K562 (cell line): Measurements from ENCODE around the gene FCSK. TPM values are rescaled to one million over a fixed set of nuclear protein-coding genes. Genes with fewer than 3 reads are reported as not detected.

Source experiments
- ATAC-seq: fragments of 200-7000 bp; cut with Tn5 transposase; 3 replicates; pipeline ENCODE4 v1.9.1; 2020; ENCODE audit warnings: moderate library complexity
- BruUV-seq: library from RNA; stranded (reverse); fragments of 400-500 nt; replicated peaks from 2 replicates; lab custom pipeline; 2021; lab: Mats Ljungman, UMichigan
- CTCF ChIA-PET: fragments of 300-600 bp; formaldehyde crosslinking; extraction: SDS; loops from one replicate; lab custom pipeline; 2021; ENCODE audit warnings: low intra/inter-chr PET ratio; lab: Yijun Ruan, JAX
- POLR2A ChIA-PET: fragments of 300-600, 350-650 bp; sonication (Branson Sonifier 250); formaldehyde crosslinking; extraction: SDS; loops from one replicate; lab custom pipeline; 2021; ENCODE audit warnings: antibody characterized with exemption, inconsistent platforms; lab: Yijun Ruan, JAX
- DNase-seq, 4 experiments: peaks; one replicate each; pipeline versions ENCODE4 v3.0.0 to v3.0.0-alpha.2; 2011 to 2018; ENCODE audit warnings: low spot score in 3 of 4, mixed read lengths in 3 of 4; ENCODE audit errors: extremely low read depth in 1 of 4
- FAIRE-seq: peaks from 2 replicates; lab custom pipeline; 2011; peaks lifted over from hg19 to GRCh38; lab: Jason Lieb, UNC
- H2AFZ ChIP-seq: 2 replicates; pipeline ENCODE4 v1.6.0; 2011; ENCODE audit warnings: low read depth, low read length, control low read depth, inconsistent platforms
- H3K27ac ChIP-seq: fragments of 200-600 bp; 3 replicates; pipeline ENCODE4 v1.8.0; 2011; ENCODE audit warnings: low read depth, mild to moderate bottlenecking, control low read depth, inconsistent platforms, low read length, moderate library complexity, mixed read lengths; ENCODE audit errors: extremely low read depth
- H3K27me3 ChIP-seq, 2 experiments: fragments of 300-600 bp in 1 of 2; 2 replicates in 1 of 2; 3 replicates in 1 of 2; pipeline versions ENCODE4 v1.6.0 to v1.8.0; 2011; ENCODE audit warnings: inconsistent platforms in 2 of 2, low read length in 2 of 2, mild to moderate bottlenecking in 1 of 2, mixed read lengths in 1 of 2, moderate library complexity in 1 of 2; ENCODE audit not compliant: control insufficient read depth in 2 of 2, insufficient read depth in 2 of 2
- H3K36me3 ChIP-seq: fragments of 300-600 bp; 3 replicates; pipeline ENCODE4 v1.8.0; 2011; ENCODE audit warnings: mild to moderate bottlenecking, low read length, inconsistent platforms; ENCODE audit not compliant: control insufficient read depth, insufficient read depth
- H3K4me1 ChIP-seq, 2 experiments: fragments of 200-600 bp in 1 of 2; replicated peaks in 1 of 2; 2 replicates in 1 of 2; 3 replicates in 1 of 2; pipeline versions ENCODE4 v1.5.1 to v1.8.0; 2011; ENCODE audit warnings: inconsistent platforms in 2 of 2, low read length in 2 of 2, mild to moderate bottlenecking in 1 of 2, mixed read lengths in 1 of 2, moderate library complexity in 1 of 2; ENCODE audit not compliant: control insufficient read depth in 2 of 2, insufficient read depth in 2 of 2
- H3K4me2 ChIP-seq: 2 replicates; pipeline ENCODE4 v1.6.1; 2011; ENCODE audit warnings: low read length, control low read depth, inconsistent platforms, mixed read lengths; ENCODE audit not compliant: insufficient read depth
- H3K4me3 ChIP-seq: fragments of 200-600 bp; sonication (generic), shearing (Covaris generic); 2 replicates; pipeline ENCODE4 v1.5.1; 2016; ENCODE audit warnings: control low read depth, inconsistent platforms
- H3K79me2 ChIP-seq: fragments of 200-600 bp; 3 replicates; pipeline ENCODE4 v1.8.0; 2011; ENCODE audit warnings: low read length, inconsistent platforms; ENCODE audit not compliant: control insufficient read depth, insufficient read depth
- H3K9ac ChIP-seq, 2 experiments: 2 replicates each; pipeline versions ENCODE4 v1.6.0 to v1.6.1; 2011; ENCODE audit warnings: low read depth in 2 of 2, low read length in 2 of 2, control low read depth in 1 of 2, inconsistent platforms in 1 of 2, mild to moderate bottlenecking in 1 of 2, mixed read lengths in 1 of 2; ENCODE audit not compliant: insufficient read depth in 1 of 2
- H3K9me1 ChIP-seq: one replicate; pipeline ENCODE4 v1.6.0; 2011; ENCODE audit warnings: inconsistent platforms, mild to moderate bottlenecking, low read length, moderate library complexity; ENCODE audit not compliant: control insufficient read depth, insufficient read depth
- H3K9me3 ChIP-seq: replicated peaks from 2 replicates; pipeline ENCODE4 v1.5.1; 2011; ENCODE audit warnings: low read depth, low read length, inconsistent platforms; ENCODE audit not compliant: control insufficient read depth, insufficient read depth
- H4K20me1 ChIP-seq: replicated peaks from 2 replicates; pipeline ENCODE4 v1.6.1; 2011; ENCODE audit warnings: low read length, inconsistent platforms, mixed read lengths; ENCODE audit not compliant: control insufficient read depth, insufficient read depth
- ATF7 ChIP-seq: fragments of 450-650 bp; IDR thresholded peaks from 2 replicates; pipeline ENCODE4 v1.7.1; 2014; ENCODE audit warnings: mild to moderate bottlenecking, moderate library complexity
- BACH1 ChIP-seq: fragments of 200-800 bp; sonication (Bioruptor generic); IDR thresholded peaks from 2 replicates; pipeline ENCODE4 v1.6.1; 2016; ENCODE audit warnings: missing genetic modification characterization, missing compliant biosample characterization
- CGGBP1 ChIP-seq: fragments of 250-450 bp; sonication (Bioruptor Pico); IDR thresholded peaks from 2 replicates; pipeline ENCODE4 v1.9.0; 2021; ENCODE audit warnings: mild to moderate bottlenecking
- CHD1 ChIP-seq: fragments of 200-600 bp; sonication (generic); IDR thresholded peaks from one replicate; pipeline ENCODE4 v1.6.1; 2012; ENCODE audit warnings: mild to moderate bottlenecking, moderate library complexity, low read length, inconsistent platforms
- EGR1 ChIP-seq: fragments of 450-650 bp; conservative IDR thresholded peaks from 2 replicates; pipeline ENCODE4 v1.6.1; 2017; ENCODE audit warnings: mild to moderate bottlenecking
- HDAC6 ChIP-seq: IDR thresholded peaks from 2 replicates; pipeline ENCODE4 v1.6.1; 2012; ENCODE audit warnings: low read depth, mild to moderate bottlenecking, control low read depth, inconsistent platforms, low read length, moderate library complexity
- MAFF ChIP-seq: IDR thresholded peaks from 2 replicates; pipeline ENCODE4 v1.6.1; 2012; ENCODE audit warnings: low read length, improper control_type of control experiment
- POLR2G ChIP-seq: fragments of 200-400 bp; formaldehyde crosslinking; IDR thresholded peaks from 2 replicates; pipeline ENCODE4 v1.6.1; 2017; ENCODE audit warnings: low read depth, mild to moderate bottlenecking, antibody characterized with exemption, low read length, moderate library complexity
- PRMT5 ChIP-seq: sonication (generic); formaldehyde crosslinking; IDR thresholded peaks from 2 replicates; pipeline ENCODE4 v1.5.0; 2020; ENCODE audit warnings: missing genetic modification reagents
- RBBP5 ChIP-seq: fragments of 200-600 bp; sonication (generic); IDR thresholded peaks from 2 replicates; pipeline ENCODE4 v1.6.1; 2012; ENCODE audit warnings: borderline replicate concordance, mild to moderate bottlenecking, low read length, control low read depth, inconsistent platforms; ENCODE audit not compliant: insufficient read depth, poor library complexity, severe bottlenecking
- RBFOX2 ChIP-seq: fragments of 200-400 bp; formaldehyde crosslinking; IDR thresholded peaks from 2 replicates; pipeline ENCODE4 v1.6.1; 2017; ENCODE audit warnings: low read depth, mild to moderate bottlenecking, low read length, moderate library complexity
- SMAD1 ChIP-seq: fragments of 150-350 bp; IDR thresholded peaks from 2 replicates; pipeline ENCODE4 v1.6.1; 2014; ENCODE audit warnings: low read length, low read depth; ENCODE audit not compliant: partially characterized antibody
- SRSF3 ChIP-seq: fragments of 200-400 bp; formaldehyde crosslinking; IDR thresholded peaks from 2 replicates; pipeline ENCODE4 v1.6.1; 2016; ENCODE audit warnings: mild to moderate bottlenecking, low read length, moderate library complexity; ENCODE audit not compliant: insufficient read depth
- WHSC1 ChIP-seq: IDR thresholded peaks from one replicate; pipeline ENCODE4 v1.6.1; 2012; ENCODE audit warnings: low read length, control low read depth, inconsistent platforms
- ZFPM2 ChIP-seq: fragments of 250-450 bp; sonication (Bioruptor Pico); IDR thresholded peaks from 2 replicates; pipeline ENCODE4 v1.5.1; 2022; ENCODE audit warnings: mild to moderate bottlenecking
- ZNF507 ChIP-seq: conservative IDR thresholded peaks from 2 replicates; pipeline ENCODE4 v1.6.1; 2017; ENCODE audit warnings: missing genetic modification characterization, missing compliant biosample characterization
- ZNF57 ChIP-seq: fragments of 450-650 bp; formaldehyde crosslinking; IDR thresholded peaks from 2 replicates; pipeline ENCODE4 v1.4.0; 2020; ENCODE audit warnings: mild to moderate bottlenecking, moderate library complexity
- WGBS: fragments of 100-300 bp; shearing (Covaris generic); methylation state at CpG from one replicate; pipeline ENCODE4 v1.1.6; 2016; ENCODE audit warnings: low coverage, mixed read lengths; ENCODE audit not compliant: insufficient coverage; ENCODE audit errors: missing lambda C conversion rate; 5-methylcytosine and 5-hydroxymethylcytosine counted together
- in situ Hi-C: fragments of 300-500 bp; cut with MboI; formaldehyde crosslinking; loops from 4 replicates; pipeline ENCODE4 v1.15.0; 2018; ENCODE audit warnings: inconsistent platforms, mixed read lengths
- intact Hi-C: fragments of 100-400 bp; cut with micrococcal nuclease; formaldehyde crosslinking; loops from 2 replicates; pipeline ENCODE4 v1.14.2; 2022
- polyA plus RNA-seq, 8 experiments: library from polyadenylated mRNA; depleted of rRNA in 4 of 8; stranded (reverse) in 5 of 8; unstranded in 3 of 8; fragments of >200 nt; fragmentation: Nextera tagmentation in 2 of 8; fragmentation: Illumina TruSeq in 1 of 8; extraction: Ambion mirVana in 2 of 8; extraction: Trizol in 1 of 8; gene quantifications; 2 replicates each; pipeline versions ENCODE4 v1.2.1 to v1.2.3, GENCODE V29; 2011 to 2014; ENCODE audit warnings: inconsistent platforms in 1 of 8, missing spikeins in 1 of 8
- total RNA-seq, 7 experiments: library from RNA; depleted of rRNA in 6 of 7; stranded (reverse); fragments of >200 nt in 6 of 7; fragmentation: Illumina TruSeq in 2 of 7; extraction: Trizol in 2 of 7; gene quantifications; 2 replicates each; pipeline versions ENCODE4 v1.2.1 to v1.2.3, GENCODE V29; 2011 to 2021; ENCODE audit warnings: low replicate concordance in 1 of 7

The FCSK gene
- total and polyA plus RNA-seq, 9 of the 15 experiments (the other 6 are each of a cell fraction or from before 2014, with no cell fraction given) = 0.92 to 18.6 (median 8.3) TPM

GRCh38 chr16:70418274-70418992 lies 36.0 kb upstream of the FCSK start:
- no peaks in the 10 kb centered on the region for H3K27me3 ChIP-seq
- WGBS = 54% methylated on average over 13 of the region's 13 CpGs
- intact Hi-C loops (no loop called here), in situ Hi-C loops (no loop called here)
- peaks cover 96% of the 10 kb centered on the region for H3K79me2 ChIP-seq
- POLR2A ChIA-PET = interaction anchor here (0.6 to 2.6 kb wide), 6 partner anchors 9 to 107 kb away, joined by 3 to 14 read pairs (median 4); partner anchors contain the start of gene FCSK
- peak overlapping the region in 1 of 2 experiments; percentile 65; a peak in 2 of 4 replicates for H3K9ac ChIP-seq
- peaks cover 88 to 90% of the 10 kb centered on the region in 2 experiments for H3K4me1 ChIP-seq
- H3K9me3 ChIP-seq = no peaks in the 10 kb centered on the region
- ATAC-seq = no peak
- H3K9me1 ChIP-seq = peaks cover 22% of the 10 kb centered on the region
- H4K20me1 ChIP-seq = peaks cover 24% of the 10 kb centered on the region
- DNase-seq = no peak
- CTCF ChIA-PET = no interaction called here
- H2AFZ ChIP-seq = no peak overlapping the region
- peak overlapping the region; percentile 15 for H3K27ac ChIP-seq
- H3K36me3 ChIP-seq = peaks cover 84% of the 10 kb centered on the region
- no peak for FAIRE-seq
- TF ChIP-seq SRSF3 = no peak
- TF ChIP-seq EGR1 = peak; percentile 33; the same call in 1 of the 2 replicates
- 0 out of 2 replicates have a peak, but pooled peaks have one; percentile 16 for TF ChIP-seq POLR2G
- no peak overlapping the region for H3K4me3 ChIP-seq
- BruUV-seq = no TSS peak
- H3K4me2 ChIP-seq = peak overlapping the region; percentile 20; the same call in 1 of the 2 replicates

GRCh38 chr16:70418993-70419318 lies 35.4 kb upstream of the FCSK start:
- DNase-seq (no peak), ATAC-seq (no peak), FAIRE-seq (no peak)
- no peaks in the 10 kb centered on the region for H3K27me3 ChIP-seq
- H3K9me3 ChIP-seq = no peaks in the 10 kb centered on the region
- 72% methylated on average over 5 of the region's 5 CpGs for WGBS
- peaks cover 24% of the 10 kb centered on the region for H4K20me1 ChIP-seq
- no TSS peak for BruUV-seq
- peaks cover 82% of the 10 kb centered on the region for H3K36me3 ChIP-seq
- in situ Hi-C loops (no loop called here), intact Hi-C loops (no loop called here)
- H3K27ac ChIP-seq = no peak overlapping the region; the same call in 2 of the 3 replicates
- ChIA-PET CTCF (no interaction called here), POLR2A (interaction anchor here (0.5 to 2.5 kb wide), 6 partner anchors 9 to 107 kb away, joined by 3 to 9 read pairs (median 3); no protein-coding TSS in a partner anchor)
- peak overlapping the region in 1 of 2 experiments; percentile 65; a peak in 2 of 4 replicates for H3K9ac ChIP-seq
- peaks cover 22% of the 10 kb centered on the region for H3K9me1 ChIP-seq
- no peak overlapping the region for H2AFZ ChIP-seq
- H3K79me2 ChIP-seq = peaks cover 96% of the 10 kb centered on the region
- H3K4me1 ChIP-seq = peaks cover 90 to 92% of the 10 kb centered on the region in 2 experiments
- no peak overlapping the region for H3K4me3 ChIP-seq
- H3K4me2 ChIP-seq = peak overlapping the region; percentile 48; the same call in 1 of the 2 replicates
- no peak for TF ChIP-seq MAFF
- no peak for TF ChIP-seq RBBP5
- TF ChIP-seq WHSC1 = peak; percentile 32
- no peak for TF ChIP-seq PRMT5 (CRISPR knock-in tag)
- TF ChIP-seq HDAC6 = no peak
- no peak for TF ChIP-seq ZFPM2 (CRISPR knock-in tag)
- TF ChIP-seq ZNF507 (tag) = no peak
- no peak for TF ChIP-seq CGGBP1 (CRISPR knock-in tag)
- TF ChIP-seq ATF7 = no peak
- TF ChIP-seq SMAD1 = no peak
- TF ChIP-seq CHD1 = no peak
- TF ChIP-seq BACH1 (tag) = no peak
- TF ChIP-seq ZNF57 (CRISPR knock-in tag) = no peak
- peak; percentile 25; the same call in 1 of the 2 replicates for TF ChIP-seq RBFOX2
